ENCODE data around the gene KLHL29.

The KLHL29 gene

GRCh38 chr2:23399674-23400261 is 14.8 kb downstream of the KLHL29 start:
- no peak for DNase-seq

- DNase-seq, result no peak
Measured at GRCh38 chr2:23400703-23401102, 15.7 kb downstream of the KLHL29 start.

DNA sequence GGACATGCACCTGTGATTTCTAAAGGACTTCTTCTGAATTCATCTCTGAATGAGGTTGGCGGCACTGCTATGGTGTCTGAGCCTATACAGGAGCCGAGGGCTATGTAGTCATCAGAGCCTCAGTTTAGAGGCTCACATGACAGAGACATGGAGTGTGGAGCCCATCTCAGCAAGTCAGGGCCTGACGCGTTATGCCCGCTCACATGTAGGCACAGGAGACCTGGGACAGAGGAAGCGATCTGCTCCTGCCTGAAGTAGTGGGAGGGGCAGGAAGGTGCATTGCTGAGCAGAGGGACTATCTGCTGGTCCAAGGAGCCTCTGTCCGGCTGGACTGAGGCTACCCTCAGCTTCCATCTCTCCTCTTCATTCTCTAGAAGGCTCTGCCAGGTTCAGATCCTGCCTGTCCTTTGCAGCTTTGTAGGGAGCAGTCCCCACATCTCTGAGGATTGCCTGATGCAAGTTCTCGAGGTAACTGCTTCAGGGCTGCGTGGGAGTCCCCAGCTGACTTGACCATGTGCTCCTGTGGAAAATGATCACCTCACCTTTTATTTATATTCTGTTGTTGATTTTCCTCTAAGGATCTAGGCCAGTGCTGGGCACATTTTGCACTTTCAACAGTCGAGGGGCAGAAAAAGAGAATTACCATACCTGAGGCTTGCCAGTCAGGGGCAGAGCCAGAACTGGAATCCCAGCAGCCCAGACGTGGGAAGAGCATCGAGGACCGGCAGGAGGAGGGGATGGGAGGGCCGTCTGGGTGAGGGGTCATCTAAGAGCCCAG is 16.6 kb downstream of the KLHL29 start:
- no peak for DNase-seq

GRCh38 chr2:23402205-23402740 is 17.3 kb downstream of the KLHL29 start:
- DNase-seq, result no peak

GRCh38 chr2:23404426-23404825 is 19.4 kb downstream of the KLHL29 start:
- DNase-seq, result peak; percentile 86

GRCh38 chr2:23409248-23409647 is 24.3 kb downstream of the KLHL29 start:
- no peak for DNase-seq

GRCh38 chr2:23410596-23410995 is 25.6 kb downstream of the KLHL29 start:
- DNase-seq, result no peak

GRCh38 chr2:23411752-23412431 is 26.9 kb downstream of the KLHL29 start:
- DNase-seq, result peak; percentile 97

GRCh38 chr2:23412556-23413155 is 27.7 kb downstream of the KLHL29 start:
- peak; percentile 89 for DNase-seq

DNA sequence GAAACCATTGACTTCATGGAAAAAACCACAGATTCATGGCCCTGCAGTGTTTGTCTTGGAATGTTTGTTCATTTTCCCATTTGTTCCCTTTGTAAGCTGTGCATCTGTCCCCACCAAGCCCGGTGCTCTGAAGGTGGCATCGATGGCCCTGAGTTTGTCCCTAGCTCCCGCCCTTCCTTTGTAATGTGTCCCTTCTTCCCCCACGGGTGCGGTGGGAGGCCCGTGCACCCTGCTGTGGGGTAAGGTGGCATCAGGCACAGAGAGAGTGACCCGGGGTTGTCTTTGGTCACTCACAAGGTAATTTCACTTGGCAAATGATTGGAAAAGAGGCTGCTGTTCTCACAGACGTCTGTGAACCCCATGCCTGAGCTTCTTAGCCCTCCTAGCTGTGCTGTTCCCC is 28.7 kb downstream of the KLHL29 start:
- DNase-seq, result no peak

DNA sequence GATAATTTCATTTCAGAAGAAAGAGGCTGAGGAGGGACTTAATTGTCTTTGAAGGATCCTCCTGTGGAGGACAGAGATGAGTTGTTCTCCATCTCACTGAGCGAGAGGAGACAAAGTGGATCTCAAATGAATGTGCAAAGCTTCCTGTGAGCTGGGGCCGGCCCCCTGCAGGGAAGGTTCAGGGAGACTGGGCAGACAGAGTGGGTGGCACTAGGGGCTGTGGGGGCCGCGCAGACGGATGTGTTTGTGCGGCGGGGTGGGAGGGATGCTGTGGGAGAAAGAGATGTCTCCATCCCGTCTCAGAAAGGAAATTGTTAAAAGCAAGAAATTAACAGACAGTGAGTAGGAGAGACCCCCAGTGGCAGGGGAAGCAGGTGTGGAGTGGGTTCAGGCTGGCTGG is 29.1 kb downstream of the KLHL29 start:
- no peak for DNase-seq

- peak; percentile 42 for DNase-seq
Measured at GRCh38 chr2:23414871-23415270, 29.9 kb downstream of the KLHL29 start.

DNA sequence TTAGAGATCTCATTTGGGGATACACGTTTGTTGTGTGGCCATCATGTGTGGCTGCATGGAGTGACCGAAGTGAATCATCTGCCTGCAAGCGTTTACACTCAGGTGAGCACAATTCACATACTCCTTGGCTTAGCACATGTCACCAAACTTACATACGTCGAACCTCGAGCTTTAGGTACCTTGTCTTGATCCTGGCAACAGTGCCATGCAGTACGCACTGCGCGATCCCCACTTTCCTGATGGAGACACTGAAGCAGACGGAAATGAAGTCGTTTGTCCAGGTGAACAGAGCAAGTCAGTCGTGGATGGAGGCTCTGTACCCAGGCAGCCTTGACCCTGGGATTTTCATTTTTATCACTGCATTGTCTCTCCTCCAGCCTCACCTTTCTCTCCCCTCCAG is 32.3 kb downstream of the KLHL29 start:
- DNase-seq, result no peak

DNA sequence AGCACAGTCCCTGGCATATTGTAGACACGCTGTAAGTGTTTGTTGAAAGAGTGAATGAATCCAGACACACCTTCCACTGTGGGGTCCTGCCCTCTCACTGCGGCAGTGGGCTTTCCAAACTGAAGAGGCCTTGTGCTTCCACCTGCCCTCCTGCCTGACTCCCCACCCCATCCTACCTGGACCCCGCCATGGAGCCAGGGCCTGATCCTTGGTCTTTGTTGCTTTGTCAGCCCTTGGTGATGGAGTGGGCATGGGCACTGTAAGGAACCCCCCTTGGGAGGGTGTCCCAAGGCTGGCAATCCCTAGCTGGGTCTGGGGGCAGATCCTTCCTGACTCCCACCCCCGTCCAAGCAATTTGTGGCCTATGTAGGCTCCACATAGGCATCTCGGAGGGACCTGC is 33.1 kb downstream of the KLHL29 start:
- no peak for DNase-seq

DNA sequence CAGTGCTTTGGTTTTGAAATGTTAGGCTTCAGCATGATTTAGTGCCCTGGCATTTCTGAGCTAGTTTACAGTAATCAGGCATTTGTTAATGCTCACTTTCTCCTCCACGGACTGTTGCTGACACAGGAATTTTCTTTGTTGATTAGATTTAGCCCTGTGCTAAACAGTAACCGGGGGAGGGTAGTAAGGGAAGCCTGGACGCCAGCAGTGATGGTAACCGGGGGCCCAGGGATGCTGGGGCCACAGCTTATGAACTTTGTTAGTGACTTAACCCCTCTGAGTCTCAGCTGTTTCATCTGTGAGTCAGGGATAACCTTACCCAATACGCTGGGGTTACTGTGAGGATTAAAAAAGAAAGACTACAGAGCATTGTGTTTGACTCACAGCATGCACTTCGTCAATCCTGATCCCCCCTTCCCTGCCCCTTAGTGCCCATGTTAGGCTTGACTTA is 33.5 kb downstream of the KLHL29 start:
- peak; percentile 82 for DNase-seq

- peak; percentile 49 for DNase-seq
Measured at GRCh38 chr2:23419171-23420090, 34.5 kb downstream of the KLHL29 start.

DNA sequence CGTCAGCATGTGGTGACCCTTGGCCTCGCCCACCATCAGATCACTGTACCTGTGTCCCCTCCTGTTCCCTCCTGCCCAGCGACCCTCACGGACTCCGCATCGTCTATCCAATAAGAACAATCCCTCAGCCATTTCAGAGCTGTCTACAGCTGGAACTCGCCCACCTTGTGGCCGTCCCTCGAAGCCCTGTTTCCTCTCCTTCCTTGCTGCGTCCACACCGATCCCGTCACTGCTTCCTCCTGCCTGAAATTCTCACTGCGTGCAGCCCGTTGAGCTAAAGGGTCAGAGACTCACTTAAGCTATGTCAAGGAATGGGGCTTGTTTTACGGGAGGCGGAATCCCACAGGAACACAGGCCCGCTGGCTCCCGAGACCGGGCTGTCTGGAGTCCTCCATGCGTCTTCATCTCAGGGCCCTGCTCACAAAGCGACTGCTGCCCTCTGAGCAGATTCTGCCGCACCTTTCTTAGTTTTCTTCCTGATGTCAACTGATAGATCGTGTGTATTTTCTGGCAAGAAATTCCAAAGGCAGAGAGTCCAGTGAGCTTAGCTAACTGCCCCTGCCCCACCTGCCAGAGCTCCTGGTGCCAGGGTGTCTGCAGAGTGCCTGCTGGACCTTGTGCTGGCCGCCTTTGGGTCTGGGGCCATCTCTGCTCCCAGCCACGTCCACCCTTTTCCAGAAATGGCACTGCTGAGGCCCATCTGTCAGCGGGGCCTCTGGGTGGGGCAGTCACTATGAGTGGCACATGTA is 35.3 kb downstream of the KLHL29 start:
- no peak for DNase-seq

GRCh38 chr2:23420840-23421476 is 36.0 kb downstream of the KLHL29 start:
- DNase-seq, result no peak

GRCh38 chr2:23422089-23423061 is 37.4 kb downstream of the KLHL29 start:
- no peak for DNase-seq

All from fibroblast of skin of right biceps (primary cell).